ENCODE results near the gene TMA16.

DNA sequence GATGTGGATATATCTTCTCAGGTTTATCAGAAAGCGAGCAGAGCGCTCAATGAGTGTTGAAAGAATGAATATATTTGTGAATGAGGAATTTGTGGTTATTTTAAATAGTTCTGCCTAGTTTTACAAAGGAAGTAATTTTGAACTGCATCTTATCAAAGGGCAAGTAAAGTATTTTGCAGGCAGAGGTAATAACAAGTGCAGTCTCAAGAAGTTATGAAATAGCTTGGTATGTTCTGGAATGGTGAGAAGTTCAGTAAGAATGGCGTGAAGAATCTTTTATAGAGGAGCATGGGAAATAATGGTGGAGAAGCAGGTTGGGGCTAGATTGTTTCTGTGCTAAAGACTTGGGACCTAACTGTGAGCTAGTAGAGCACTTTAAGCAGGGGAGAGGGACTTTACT lies 10.9 kb downstream of the TMA16 start:
- no peak for TF ChIP-seq POLR2A (IDR thresholded peaks at IDR 0.05; ENCODE audit: low read length)
- TF ChIP-seq GATA1 (IDR thresholded peaks at IDR 0.05; ENCODE audit: low read depth, low read length), result no peak
